ENCODE measurements around the gene PITPNM2. TPM values are rescaled to one million over a fixed set of nuclear protein-coding genes. Genes with fewer than 3 reads are reported as not detected.

PITPNM2 gene
- 24.7 TPM for total RNA-seq

DNA sequence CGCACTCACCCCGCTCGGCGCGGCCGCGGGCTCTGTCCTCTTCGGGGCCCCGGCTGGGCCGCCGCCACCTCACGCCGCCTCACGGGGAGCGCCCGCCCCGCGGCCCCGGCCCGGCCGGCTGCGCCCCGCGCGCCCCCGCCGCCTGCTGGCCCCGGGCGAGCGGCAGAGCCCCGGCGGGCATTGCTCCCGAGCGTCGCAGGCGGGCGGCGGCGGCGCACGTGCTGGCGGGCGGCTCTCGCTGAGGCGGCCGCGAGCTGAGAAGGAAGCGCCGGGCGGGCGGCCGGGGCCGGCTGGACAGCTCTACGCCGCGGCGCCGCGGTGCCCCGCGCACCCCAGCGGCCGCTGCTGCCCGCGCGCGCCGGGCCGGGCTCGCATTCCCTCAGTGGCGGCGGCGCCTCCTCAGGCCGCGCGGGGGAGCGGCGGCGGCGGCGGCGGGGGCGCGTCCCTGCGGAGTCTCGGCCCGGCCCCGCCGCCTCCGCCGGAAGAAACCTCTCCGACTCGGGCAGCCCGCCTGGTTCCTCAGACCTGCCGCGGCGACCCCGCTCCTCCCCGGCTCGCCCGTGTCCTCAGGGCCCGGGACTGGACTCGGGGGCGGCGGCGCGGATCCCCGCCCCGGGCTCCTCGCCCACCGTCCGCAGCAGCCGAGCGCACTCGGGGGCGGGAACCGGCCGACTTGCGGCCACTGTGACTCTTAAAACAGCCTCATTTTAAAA, at the start of gene PITPNM2:
PITPNM2 (minus strand) TSS at position 347 of the 713 bp plus-strand sequence. CDS start 116,500 bp downstream, outside the sequence.
- DNase-seq (ENCODE audit: low spot score) = peak; percentile 70
- intact Hi-C loops (cut with DNase I) = no loop called here

DNA sequence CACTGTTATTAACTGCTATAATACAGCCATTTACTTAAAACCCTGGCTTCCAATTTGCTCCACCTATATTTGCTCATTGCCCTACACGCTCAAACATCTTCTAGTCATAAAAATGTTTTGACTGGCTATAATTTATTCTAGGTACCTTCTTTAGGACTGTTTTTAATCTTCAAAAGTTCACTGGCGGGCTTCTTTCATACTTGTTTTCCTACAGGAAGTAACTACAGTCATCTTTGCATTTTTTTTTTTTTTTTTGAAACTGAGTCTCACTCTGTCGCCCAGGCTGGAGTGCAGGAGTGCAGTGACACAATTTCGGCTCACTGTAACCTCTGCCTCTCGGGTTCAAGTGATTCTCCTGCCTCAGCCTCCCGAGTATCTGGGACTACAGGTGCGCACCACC, 49.5 kb upstream of the PITPNM2 start:
- ATAC-seq (no peak), DNase-seq (ENCODE audit: low spot score) (no peak)
- intact Hi-C loops (cut with DNase I) = no loop called here

More for the DNA sequence above, at the start of gene PITPNM2:
- peak; percentile 76 for ATAC-seq

GRCh38 chr12:123199936-123200335, 49.0 kb upstream of the PITPNM2 start:
- ATAC-seq = no peak
- intact Hi-C loops (cut with DNase I) = no loop called here
- no peak for DNase-seq (ENCODE audit: low spot score)

- DNase-seq (ENCODE audit: low spot score) (no peak), ATAC-seq (no peak)
- intact Hi-C loops (cut with DNase I) = no loop called here
These were observed 36.7 kb upstream of the PITPNM2 start for GRCh38 chr12:123187637-123188036.

DNA sequence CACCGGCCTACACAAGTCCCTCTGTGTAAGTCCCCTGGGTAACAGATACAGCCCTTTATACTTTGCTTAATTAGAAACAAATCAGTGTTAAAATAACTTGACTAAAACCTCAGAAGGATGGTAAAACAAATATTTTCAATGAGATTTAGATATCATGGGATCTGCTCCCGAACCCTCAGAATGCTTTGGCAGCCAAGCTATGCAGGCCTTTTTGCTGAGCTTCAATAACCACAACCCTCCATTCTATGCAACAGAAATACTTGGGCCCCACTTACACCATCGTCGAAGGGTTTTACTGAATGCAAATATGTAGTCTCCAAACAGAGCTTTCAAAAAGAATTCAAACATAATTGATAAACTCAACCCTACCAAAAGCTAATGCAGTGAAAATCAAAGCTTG, 29.3 kb upstream of the PITPNM2 start:
- no peak for DNase-seq (ENCODE audit: low spot score)
- no peak for ATAC-seq
- intact Hi-C loops (cut with DNase I) = no loop called here

DNA sequence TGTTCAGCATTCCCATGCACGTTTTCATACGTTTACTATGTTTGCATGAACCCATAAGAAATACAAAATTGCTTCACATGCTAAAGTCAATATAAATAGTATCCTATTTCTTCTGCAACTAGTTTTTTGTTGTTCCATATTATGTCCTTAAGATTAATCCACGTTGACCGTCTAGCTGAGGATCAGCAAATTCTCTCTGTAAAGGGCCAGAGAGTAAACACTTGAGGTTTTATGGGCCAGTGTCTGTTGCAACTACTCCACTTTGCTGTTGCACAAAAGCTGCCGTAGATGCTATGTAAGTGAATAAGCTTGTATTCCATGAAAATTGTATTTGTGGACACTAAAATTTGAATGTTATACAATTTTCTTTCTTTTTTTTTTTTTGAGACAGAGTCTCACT, 21.1 kb upstream of the PITPNM2 start:
- DNase-seq (ENCODE audit: low spot score) = no peak
- intact Hi-C loops (cut with DNase I) = no loop called here
- ATAC-seq = no peak

DNA sequence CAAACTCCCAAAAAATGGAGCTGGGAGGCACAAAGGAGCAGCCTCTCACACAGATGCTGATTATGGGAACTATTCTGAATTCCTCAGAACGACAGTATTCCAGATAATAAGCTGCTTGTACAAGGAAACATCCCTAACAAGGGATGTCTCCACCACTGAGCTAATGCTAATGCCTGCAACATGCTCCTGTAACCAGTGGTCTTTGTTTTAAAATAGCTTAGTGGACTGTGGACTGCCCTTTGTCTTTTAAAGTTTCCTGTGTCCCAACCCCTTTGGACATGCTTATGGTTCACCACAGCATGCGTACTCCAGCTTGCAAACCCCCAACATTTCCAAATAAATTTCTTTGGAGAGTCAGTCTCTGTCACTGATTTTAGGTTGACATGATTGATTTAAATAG, 16.4 kb upstream of the PITPNM2 start:
- DNase-seq (ENCODE audit: low spot score) (no peak), ATAC-seq (no peak)
- intact Hi-C loops (cut with DNase I) = no loop called here

GRCh38 chr12:123165537-123165936, 14.6 kb upstream of the PITPNM2 start:
- no peak for ATAC-seq
- intact Hi-C loops (cut with DNase I) = no loop called here
- DNase-seq (ENCODE audit: low spot score) = no peak

DNA sequence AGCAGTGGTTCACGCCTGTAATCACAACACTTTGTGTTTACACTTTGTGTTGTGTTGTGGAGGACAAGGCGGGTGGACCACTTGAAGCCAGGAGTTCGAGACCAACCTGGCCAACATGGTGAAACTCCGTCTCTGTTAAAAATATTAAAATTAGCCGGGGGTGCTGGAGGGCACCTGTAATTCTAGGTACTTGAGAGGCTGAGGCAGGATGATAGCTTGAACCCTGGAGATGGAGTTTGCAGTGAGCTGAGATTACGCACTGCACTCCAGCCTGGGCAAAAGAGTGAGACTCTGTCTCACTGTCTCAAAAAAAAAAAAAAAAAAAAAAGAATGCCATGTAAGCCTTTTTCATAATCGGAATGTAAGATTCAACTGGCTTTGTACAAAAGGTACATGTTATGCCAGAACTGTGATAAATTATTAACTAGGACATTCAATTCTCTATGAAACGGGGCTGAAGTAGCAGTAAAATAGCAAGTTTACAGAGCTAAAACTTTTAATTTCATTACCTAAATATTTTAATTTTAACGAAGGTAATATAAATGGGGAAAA, 13.9 kb upstream of the PITPNM2 start:
- intact Hi-C loops (cut with DNase I) = no loop called here
- DNase-seq (ENCODE audit: low spot score) = no peak
- no peak for ATAC-seq

DNA sequence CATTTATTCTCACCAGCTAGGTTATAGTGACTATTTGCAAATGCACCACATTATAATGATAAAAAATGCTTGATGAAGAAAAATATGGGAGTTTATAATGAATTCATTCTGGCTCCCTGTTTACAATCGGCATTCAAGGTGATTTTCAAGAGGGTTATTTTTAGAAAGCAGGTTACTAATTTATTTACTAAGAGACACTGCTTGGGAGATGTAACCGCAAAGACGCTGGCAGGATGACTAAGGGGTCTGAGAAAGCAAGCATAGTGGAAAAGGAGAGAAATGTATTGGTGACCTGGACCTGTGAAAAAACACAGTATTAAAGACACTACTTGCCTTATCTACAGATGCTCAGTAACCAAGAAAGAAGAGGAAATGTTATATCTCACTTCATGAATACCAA, 13.3 kb upstream of the PITPNM2 start:
- ATAC-seq = no peak
- no peak for DNase-seq (ENCODE audit: low spot score)
- intact Hi-C loops (cut with DNase I) = no loop called here

GRCh38 chr12:123163227-123163626, 12.3 kb upstream of the PITPNM2 start:
- no peak for ATAC-seq
- intact Hi-C loops (cut with DNase I) = no loop called here
- DNase-seq (ENCODE audit: low spot score) = no peak

DNA sequence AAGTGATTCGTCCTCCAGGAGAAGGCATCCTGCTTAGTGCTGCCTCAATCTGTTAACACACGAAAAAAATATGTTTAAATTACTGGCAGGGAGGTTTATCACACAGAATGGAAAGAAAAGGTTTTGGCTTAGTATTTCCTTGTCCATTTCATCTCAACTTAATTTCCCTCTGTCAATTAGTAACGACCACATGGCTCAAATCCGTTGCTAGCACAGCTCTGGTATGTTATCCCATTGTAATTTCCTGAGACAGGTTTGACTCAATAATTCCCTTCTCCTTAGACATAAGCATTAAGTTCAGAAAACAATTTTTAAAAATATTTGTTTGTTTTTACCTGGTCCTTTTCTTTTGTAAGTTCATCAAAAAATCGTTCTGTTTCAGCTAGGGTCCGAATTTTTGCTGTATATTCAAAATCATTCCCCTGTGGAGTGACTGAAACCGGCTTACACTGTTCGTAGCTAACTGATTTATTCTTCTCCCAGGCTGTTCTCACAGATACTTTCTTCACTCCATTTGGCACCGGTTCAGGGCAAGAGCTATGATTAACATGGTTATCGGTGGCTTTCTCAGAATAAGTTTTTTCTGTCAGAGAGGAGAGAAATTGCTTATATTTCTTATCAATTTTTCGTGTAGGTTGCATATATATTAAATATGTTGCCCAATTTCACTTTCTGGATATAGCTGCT, 10.1 kb upstream of the PITPNM2 start:
- ATAC-seq (no peak), DNase-seq (ENCODE audit: low spot score) (no peak)
- intact Hi-C loops (cut with DNase I) = no loop called here

DNA sequence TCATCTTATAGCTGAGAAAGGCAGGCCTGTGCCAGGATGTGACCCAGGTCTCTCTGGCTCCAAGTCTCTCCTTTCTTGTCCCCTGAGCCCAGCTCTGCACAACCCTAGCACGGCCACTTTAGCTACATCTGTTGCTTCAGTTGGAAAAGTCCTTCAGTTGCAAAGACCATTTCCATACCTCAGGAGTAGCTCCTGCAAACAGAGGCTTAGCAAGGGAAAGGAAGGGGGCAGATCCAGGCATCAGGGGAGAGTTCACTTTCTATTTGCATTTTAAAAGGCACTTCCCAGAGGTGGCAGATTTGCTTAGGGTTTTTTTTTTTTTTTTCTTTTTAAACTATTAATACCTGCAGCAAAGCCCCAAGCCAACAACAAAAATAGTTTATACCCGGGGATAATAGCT, 3.0 kb upstream of the PITPNM2 start:
- intact Hi-C loops (cut with DNase I) = no loop called here
- no peak for DNase-seq (ENCODE audit: low spot score)
- ATAC-seq = no peak

DNA sequence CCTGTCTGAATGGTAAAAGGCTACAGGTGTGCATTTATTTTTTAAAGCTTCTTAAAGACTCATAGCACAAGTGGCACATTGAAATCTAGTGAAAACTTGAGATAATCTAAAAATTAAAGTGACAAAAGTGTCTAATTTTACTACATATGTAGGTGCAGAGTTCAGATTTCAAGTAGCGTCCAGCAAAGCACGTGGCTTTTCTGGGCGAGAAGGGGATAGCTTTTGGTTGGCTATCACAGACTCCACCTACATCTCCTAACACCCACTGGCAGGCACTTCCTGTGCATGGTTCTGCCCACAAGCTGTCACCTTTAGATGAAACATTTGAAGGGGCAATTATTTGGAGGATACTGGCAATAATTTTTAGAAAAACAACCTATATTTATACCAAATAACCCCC, 1.9 kb upstream of the PITPNM2 start:
- intact Hi-C loops (cut with DNase I) = no loop called here
- ATAC-seq = no peak
- DNase-seq (ENCODE audit: low spot score) = no peak

DNA sequence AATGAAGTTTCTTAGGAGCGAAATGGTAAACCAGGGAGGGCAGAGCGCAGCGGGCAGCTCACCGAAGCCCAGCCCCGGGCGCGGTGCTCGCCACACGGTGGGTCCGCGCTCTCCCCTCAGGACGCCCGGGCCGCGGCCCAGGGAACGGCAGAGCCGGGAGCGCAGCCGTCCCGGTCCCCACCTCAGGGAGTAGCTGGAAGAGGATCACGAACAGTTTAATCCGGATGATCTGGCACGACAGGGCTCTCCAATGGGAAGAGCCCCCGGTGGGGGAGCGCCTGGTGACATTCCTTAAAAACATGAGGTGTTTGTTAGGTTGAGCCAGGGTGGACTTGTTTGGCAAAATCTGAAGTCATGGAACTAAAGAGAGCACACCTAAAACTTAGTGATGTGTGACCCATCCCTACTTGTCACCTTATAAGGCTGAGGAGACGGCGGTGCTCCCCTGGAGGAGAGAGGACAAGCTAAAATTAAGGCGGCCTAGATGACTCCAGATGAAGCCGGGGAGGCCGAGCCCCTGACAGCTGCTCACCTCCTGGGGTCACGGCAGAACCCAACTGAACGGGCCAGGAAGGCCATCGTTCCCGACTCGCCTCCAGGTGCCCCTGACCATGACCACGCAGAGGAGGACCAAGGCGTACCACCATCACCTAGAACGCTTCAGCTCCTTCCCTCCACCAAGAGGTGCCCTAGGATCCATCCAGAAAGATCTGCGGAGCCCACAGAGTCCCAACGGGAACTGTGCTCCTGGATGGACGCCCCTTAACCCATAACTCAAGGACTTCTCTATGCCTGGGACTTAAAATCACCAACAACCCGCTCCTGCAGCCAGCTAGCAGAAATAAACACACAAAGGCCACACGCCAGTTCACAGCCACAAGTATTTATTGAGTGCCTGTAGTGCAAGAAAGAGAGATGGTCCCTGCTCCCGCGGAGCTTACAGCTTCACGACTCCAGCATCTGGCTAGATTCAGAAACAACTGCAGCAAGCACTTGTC, 866 bp upstream of the PITPNM2 start:
- ATAC-seq (no peak), DNase-seq (ENCODE audit: low spot score) (no peak)
- intact Hi-C loops (cut with DNase I) = no loop called here

- intact Hi-C loops (cut with DNase I) = no loop called here
- peak; percentile 78 for DNase-seq (ENCODE audit: low spot score)
- peak; percentile 56 for ATAC-seq
These were observed 581 bp downstream of the PITPNM2 start for GRCh38 chr12:123150275-123150743.

DNA sequence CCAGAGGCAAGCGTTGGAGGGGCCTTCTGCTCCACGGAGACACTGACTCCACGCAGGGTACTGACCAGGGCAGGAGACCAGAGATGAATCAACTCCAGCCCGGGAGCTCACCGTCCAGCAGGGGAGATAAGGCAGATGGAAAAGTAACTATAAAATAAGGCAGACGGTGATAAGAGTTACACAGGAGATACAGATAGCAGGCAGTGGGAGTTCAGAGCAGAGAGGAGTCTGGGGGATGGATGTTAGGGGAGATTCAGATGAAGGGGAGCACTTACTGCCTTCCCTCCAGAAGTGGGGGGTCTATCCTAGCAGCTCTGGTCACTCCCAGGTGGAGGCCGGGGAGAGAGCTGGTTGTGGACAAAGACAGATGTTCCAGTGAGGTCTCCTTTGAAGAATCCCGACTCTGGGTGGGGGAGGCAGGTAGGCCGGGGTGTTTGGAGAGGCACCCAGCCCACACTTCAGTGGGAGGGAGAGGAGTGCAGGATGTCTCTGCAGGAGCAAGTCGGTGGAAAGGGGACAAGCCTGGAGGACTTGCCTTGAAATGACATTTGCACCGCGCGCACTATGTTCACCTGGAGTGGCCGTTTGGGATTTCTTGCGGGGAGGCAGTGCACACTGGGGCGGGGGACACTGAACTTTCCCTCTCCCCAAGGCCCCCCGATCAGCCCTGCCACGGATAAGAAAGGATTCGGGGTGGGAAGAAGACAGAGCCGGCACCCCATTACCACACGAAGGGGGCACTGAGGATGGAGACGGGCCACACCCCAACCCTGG, 1.2 kb downstream of the PITPNM2 start:
- no peak for DNase-seq (ENCODE audit: low spot score)
- intact Hi-C loops (cut with DNase I) = loop anchor here (10.0 kb wide), 1 partner anchor 165 kb away; the partner anchor contains the start of gene ARL6IP4
- peak; percentile 41 for ATAC-seq

GRCh38 chr12:123149088-123149487, 1.8 kb downstream of the PITPNM2 start:
- intact Hi-C loops (cut with DNase I) = loop anchor here (10.0 kb wide), 1 partner anchor 164 kb away; the partner anchor contains the start of gene ARL6IP4
- DNase-seq (ENCODE audit: low spot score) (no peak), ATAC-seq (peak; percentile 58)
